SK-N-SH (cell line): ENCODE measurements around the gene CNGA4. TPM values are rescaled to one million over a fixed set of nuclear protein-coding genes. Genes with fewer than 3 reads are reported as not detected.

ENCODE experiments used
- CTCF ChIA-PET: fragments of 300-600, 350-600 bp; formaldehyde crosslinking; extraction: SDS; loops from one replicate; lab custom pipeline; 2021; lab: Yijun Ruan, JAX
- POLR2A ChIA-PET: fragments of 350-600 bp; sonication (Branson Sonifier 250); formaldehyde crosslinking; extraction: SDS; loops from one replicate; lab custom pipeline; 2020; ENCODE audit warnings: antibody characterized with exemption, inconsistent platforms; lab: Yijun Ruan, JAX
- DNase-seq: peaks from one replicate; pipeline ENCODE4 v3.0.0; 2012
- H2AFZ ChIP-seq: fragments of 200-600 bp; sonication (generic); 2 replicates; pipeline ENCODE4 v1.8.1; 2016; ENCODE audit warnings: antibody characterized with exemption, mild to moderate bottlenecking, low read depth
- H3F3A ChIP-seq: fragments of 200-600 bp; sonication (generic); replicated peaks from 2 replicates; pipeline ENCODE3; 2016; ENCODE audit warnings: antibody characterized with exemption, mild to moderate bottlenecking; ENCODE audit not compliant: insufficient read depth
- H3K27ac ChIP-seq, 2 experiments: fragments of 200-500 bp in 1 of 2; fragments of 200-600 bp in 1 of 2; sonication (Bioruptor generic) in 1 of 2; sonication (generic), shearing (Covaris generic) in 1 of 2; 2 replicates each; pipeline versions ENCODE4 v1.5.1 to v1.6.1; 2014 to 2016; ENCODE audit warnings: low read depth in 2 of 2, inconsistent platforms in 1 of 2, low read length in 1 of 2, mild to moderate bottlenecking in 1 of 2, mixed read lengths in 1 of 2
- H3K27me3 ChIP-seq: fragments of 200-600 bp; sonication (generic), shearing (Covaris generic); 2 replicates; pipeline ENCODE4 v1.6.1; 2016; ENCODE audit warnings: mixed run types; ENCODE audit not compliant: insufficient read depth
- H3K36me3 ChIP-seq, 2 experiments: fragments of 200-500 bp in 1 of 2; fragments of 200-600 bp in 1 of 2; sonication (Bioruptor generic) in 1 of 2; sonication (generic) in 1 of 2; replicated peaks in 1 of 2; 2 replicates each; pipeline versions ENCODE3 to v1.5.1; 2014 to 2016; ENCODE audit warnings: low read length in 1 of 2, mild to moderate bottlenecking in 1 of 2; ENCODE audit not compliant: insufficient read depth in 2 of 2, control insufficient read depth in 1 of 2
- H3K4me1 ChIP-seq, 2 experiments: fragments of 200-500 bp in 1 of 2; fragments of 200-600 bp in 1 of 2; sonication (Bioruptor generic) in 1 of 2; sonication (generic), shearing (Covaris generic) in 1 of 2; 2 replicates each; pipeline versions ENCODE4 v1.5.1 to v1.6.1; 2014 to 2016; ENCODE audit warnings: low read depth in 1 of 2, low read length in 1 of 2, mixed run types in 1 of 2; ENCODE audit not compliant: insufficient read depth in 2 of 2, control insufficient read depth in 1 of 2
- H3K4me2 ChIP-seq: fragments of 200-600 bp; sonication (generic), shearing (Covaris generic); 2 replicates; pipeline ENCODE4 v1.6.1; 2017; ENCODE audit warnings: mixed run types
- H3K4me3 ChIP-seq, 2 experiments: fragments of 200-500 bp in 1 of 2; fragments of 200-600 bp in 1 of 2; sonication (Bioruptor generic) in 1 of 2; sonication (generic), shearing (Covaris generic) in 1 of 2; 2 replicates each; pipeline versions ENCODE4 v1.5.1 to v1.8.1; 2014 to 2016; ENCODE audit warnings: low read depth in 2 of 2, inconsistent platforms in 1 of 2, low read length in 1 of 2, mild to moderate bottlenecking in 1 of 2, mixed read lengths in 1 of 2, moderate library complexity in 1 of 2
- H3K79me2 ChIP-seq: fragments of 200-600 bp; sonication (generic); 2 replicates; pipeline ENCODE4 v1.8.1; 2017; ENCODE audit warnings: mild to moderate bottlenecking; ENCODE audit not compliant: insufficient read depth
- H3K9ac ChIP-seq: fragments of 200-600 bp; sonication (generic); 2 replicates; pipeline ENCODE4 v1.6.1; 2017; ENCODE audit warnings: mixed run types
- H3K9me2 ChIP-seq: fragments of 200-600 bp; sonication (generic); 2 replicates; pipeline ENCODE4 v1.6.1; 2017; ENCODE audit warnings: mixed run types
- H3K9me3 ChIP-seq: fragments of 200-600 bp; sonication (generic); 2 replicates; pipeline ENCODE4 v1.6.1; 2017; ENCODE audit warnings: mixed run types, mild to moderate bottlenecking, moderate library complexity
- H4K20me1 ChIP-seq: fragments of 200-600 bp; sonication (generic); 2 replicates; pipeline ENCODE4 v1.6.1; 2017; ENCODE audit warnings: mild to moderate bottlenecking, mixed run types; ENCODE audit not compliant: insufficient read depth
- FOSL2 ChIP-seq: IDR thresholded peaks from 2 replicates; pipeline ENCODE4 v1.4.0; 2012; ENCODE audit warnings: low read depth, mild to moderate bottlenecking, moderate library complexity, borderline replicate concordance
- IRF3 ChIP-seq: fragments of 150-350 bp; IDR thresholded peaks from 2 replicates; pipeline ENCODE4 v1.6.1; 2016; ENCODE audit warnings: mild to moderate bottlenecking, low read depth, low read length
- JUND ChIP-seq: IDR thresholded peaks from 2 replicates; pipeline ENCODE4 v1.4.0; 2012
- MXI1 ChIP-seq: IDR thresholded peaks from 2 replicates; pipeline ENCODE4 v1.6.1; 2012; ENCODE audit warnings: mild to moderate bottlenecking, low read depth, low read length, improper control_type of control experiment
- NRF1 ChIP-seq: IDR thresholded peaks from 2 replicates; pipeline ENCODE4 v1.6.1; 2012; ENCODE audit warnings: low read depth, mild to moderate bottlenecking, low read length
- RAD21 ChIP-seq: IDR thresholded peaks from 2 replicates; pipeline ENCODE4 v1.6.1; 2012; ENCODE audit warnings: mild to moderate bottlenecking, low read length
- RCOR1 ChIP-seq: fragments of 150-350 bp; IDR thresholded peaks from 2 replicates; pipeline ENCODE4 v1.6.1; 2017; ENCODE audit warnings: antibody characterized with exemption, low read length
- RFX5 ChIP-seq: IDR thresholded peaks from 2 replicates; pipeline ENCODE4 v1.6.1; 2012; ENCODE audit warnings: mild to moderate bottlenecking, improper control_type of control experiment, low read length
- RXRA ChIP-seq: IDR thresholded peaks from 2 replicates; pipeline ENCODE4 v1.4.0; 2012; ENCODE audit warnings: low read depth, mild to moderate bottlenecking, borderline replicate concordance
- TAF1 ChIP-seq: IDR thresholded peaks from 2 replicates; pipeline ENCODE4 v1.6.1; 2012; ENCODE audit warnings: low read depth, mild to moderate bottlenecking, low read length, moderate library complexity, borderline replicate concordance
- TCF12 ChIP-seq: IDR thresholded peaks from 2 replicates; pipeline ENCODE4 v1.4.0; 2012
- TEAD4 ChIP-seq: IDR thresholded peaks from 2 replicates; pipeline ENCODE4 v1.4.0; 2012; ENCODE audit warnings: mild to moderate bottlenecking, borderline replicate concordance; ENCODE audit not compliant: insufficient read depth
- WGBS: methylation state at CpG from one replicate; pipeline ENCODE4 v1.1.6; 2017; ENCODE audit warnings: low lambda C conversion rate; 5-methylcytosine and 5-hydroxymethylcytosine counted together
- polyA plus RNA-seq, 3 experiments: library from polyadenylated mRNA; depleted of rRNA; stranded (reverse); fragments of >200 nt; gene quantifications; 2 replicates each; pipeline ENCODE4 v1.2.3, GENCODE V29; 2012
- TF ChIP-seq, protein P1 (sequence below): fragments of 200-600 bp; sonication (generic); IDR thresholded peaks from 2 replicates; pipeline ENCODE4 v1.6.1; 2017; ENCODE audit warnings: antibody characterized with exemption, mild to moderate bottlenecking, moderate library complexity

CNGA4 gene
- polyA plus RNA-seq, 1 of the 3 experiments (the other 2 are of a cell fraction): 0.13 TPM

- no peak overlapping the region for H3K4me2 ChIP-seq
- H4K20me1 ChIP-seq: peaks cover 4% of the 10 kb centered on the region; the same call in 1 of the 2 replicates
- no peaks in the 10 kb centered on the region for H3K27me3 ChIP-seq
- H3K79me2 ChIP-seq: no peaks in the 10 kb centered on the region
- TF ChIP-seq IRF3: no peak
- TF ChIP-seq JUND: no peak
- no peak for TF ChIP-seq NRF1
- TF ChIP-seq, protein P1, sequence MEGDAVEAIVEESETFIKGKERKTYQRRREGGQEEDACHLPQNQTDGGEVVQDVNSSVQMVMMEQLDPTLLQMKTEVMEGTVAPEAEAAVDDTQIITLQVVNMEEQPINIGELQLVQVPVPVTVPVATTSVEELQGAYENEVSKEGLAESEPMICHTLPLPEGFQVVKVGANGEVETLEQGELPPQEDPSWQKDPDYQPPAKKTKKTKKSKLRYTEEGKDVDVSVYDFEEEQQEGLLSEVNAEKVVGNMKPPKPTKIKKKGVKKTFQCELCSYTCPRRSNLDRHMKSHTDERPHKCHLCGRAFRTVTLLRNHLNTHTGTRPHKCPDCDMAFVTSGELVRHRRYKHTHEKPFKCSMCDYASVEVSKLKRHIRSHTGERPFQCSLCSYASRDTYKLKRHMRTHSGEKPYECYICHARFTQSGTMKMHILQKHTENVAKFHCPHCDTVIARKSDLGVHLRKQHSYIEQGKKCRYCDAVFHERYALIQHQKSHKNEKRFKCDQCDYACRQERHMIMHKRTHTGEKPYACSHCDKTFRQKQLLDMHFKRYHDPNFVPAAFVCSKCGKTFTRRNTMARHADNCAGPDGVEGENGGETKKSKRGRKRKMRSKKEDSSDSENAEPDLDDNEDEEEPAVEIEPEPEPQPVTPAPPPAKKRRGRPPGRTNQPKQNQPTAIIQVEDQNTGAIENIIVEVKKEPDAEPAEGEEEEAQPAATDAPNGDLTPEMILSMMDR: no peak
- no peak for TF ChIP-seq RFX5
- no peak for TF ChIP-seq TEAD4
- TF ChIP-seq RAD21: no peak
- no peak for TF ChIP-seq TAF1
- TF ChIP-seq RXRA: no peak
- TF ChIP-seq MXI1: no peak
- TF ChIP-seq TCF12: no peak
- no peak for TF ChIP-seq RCOR1
- H3K4me3 ChIP-seq: no peak overlapping the region
- ChIA-PET POLR2A (no interaction called here), CTCF (no interaction called here)
- H2AFZ ChIP-seq: no peak overlapping the region
- WGBS: 97% methylated on average over 7 of the region's 10 CpGs
- H3K9me2 ChIP-seq: no peaks in the 10 kb centered on the region
- no peaks in the 10 kb centered on the region for H3K9me3 ChIP-seq
- no peaks in the 10 kb centered on the region for H3K4me1 ChIP-seq
- no peak overlapping the region for H3K9ac ChIP-seq
- peaks cover 24 to 79% of the 10 kb centered on the region in 2 experiments for H3K36me3 ChIP-seq
- H3K27ac ChIP-seq: no peak overlapping the region
- H3F3A ChIP-seq: no peaks in the 10 kb centered on the region
- DNase-seq: no peak
Measured at GRCh38 chr11:6214530-6214929, 24.4 kb upstream of the CNGA4 start.

- 91% methylated on average over 4 of the region's 4 CpGs for WGBS
- TF ChIP-seq RXRA (no peak), TAF1 (no peak), FOSL2 (no peak)
- TF ChIP-seq, all 33 proteins: peak for 0
- no peak overlapping the region for H3K9ac ChIP-seq
- POLR2A ChIA-PET: interaction anchor here (0.6 kb wide), 1 partner anchor 198 kb away, joined by 3 read pairs; no protein-coding TSS in a partner anchor
- no peak overlapping the region for H3K4me2 ChIP-seq
- H3K36me3 ChIP-seq: peaks cover 32 to 82% of the 10 kb centered on the region in 2 experiments
- no peak for DNase-seq
- H3K4me1 ChIP-seq: no peaks in the 10 kb centered on the region
- H3K79me2 ChIP-seq: no peaks in the 10 kb centered on the region
- no peak overlapping the region for H3K27ac ChIP-seq
- H3F3A ChIP-seq: no peaks in the 10 kb centered on the region
- CTCF ChIA-PET: interaction anchor here (0.7 to 1.0 kb wide), 2 partner anchors 12 to 163 kb away, joined by 3 read pairs; no protein-coding TSS in a partner anchor
- H3K9me2 ChIP-seq: no peaks in the 10 kb centered on the region
- no peaks in the 10 kb centered on the region for H3K9me3 ChIP-seq
- H3K27me3 ChIP-seq: no peaks in the 10 kb centered on the region
- no peak overlapping the region for H2AFZ ChIP-seq
- peaks cover 4% of the 10 kb centered on the region; the same call in 1 of the 2 replicates for H4K20me1 ChIP-seq
- H3K4me3 ChIP-seq: no peak overlapping the region
Measured at GRCh38 chr11:6216501-6216900, 22.4 kb upstream of the CNGA4 start.
